Pulmonary artery endothelial cell (primary cell): ENCODE measurements around the gene TBPL2. TPM values are rescaled to one million over a fixed set of nuclear protein-coding genes. Genes with fewer than 3 reads are reported as not detected.
A peak's percentile ranks its signal among the peaks of the same experiment; 100 is the strongest.
"Not testable (repeated sequence)": the region's sequence is repeated elsewhere in the genome, so short reads cannot be mapped to it uniquely, and the experiment has no call there.

Source experiments
- DNase-seq: peaks from one replicate; pipeline ENCODE4 v3.0.0-alpha.2; 2011; ENCODE audit warnings: low read depth, low spot score
- total RNA-seq: library from RNA; depleted of rRNA; stranded (reverse); fragments of >200 nt; gene quantifications from 2 replicates; pipeline ENCODE4 v1.2.3, GENCODE V29; 2014

TBPL2 gene
- total RNA-seq, 1 donor from 2014 or later, result not detected

DNA sequence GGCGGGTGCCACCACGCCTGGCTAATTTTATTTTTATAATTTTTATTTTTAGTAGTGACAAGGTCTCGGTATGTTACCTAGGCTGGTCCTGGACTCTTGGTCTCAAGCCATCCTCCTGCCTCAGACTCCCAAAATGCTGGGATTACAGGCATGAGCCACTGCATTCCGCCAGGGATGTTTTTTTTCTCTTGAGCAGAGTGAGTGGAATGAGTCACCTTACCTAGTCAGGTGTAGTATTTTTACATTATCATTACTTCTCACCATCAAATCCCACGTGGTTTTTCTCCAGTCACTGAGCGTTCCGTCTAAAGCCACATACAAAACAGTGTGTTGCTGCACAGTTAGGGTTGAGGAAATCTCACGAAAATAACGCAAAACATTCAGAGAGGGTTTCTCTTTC is 870 bp upstream of the TBPL2 start:
- DNase-seq, result no peak

DNA sequence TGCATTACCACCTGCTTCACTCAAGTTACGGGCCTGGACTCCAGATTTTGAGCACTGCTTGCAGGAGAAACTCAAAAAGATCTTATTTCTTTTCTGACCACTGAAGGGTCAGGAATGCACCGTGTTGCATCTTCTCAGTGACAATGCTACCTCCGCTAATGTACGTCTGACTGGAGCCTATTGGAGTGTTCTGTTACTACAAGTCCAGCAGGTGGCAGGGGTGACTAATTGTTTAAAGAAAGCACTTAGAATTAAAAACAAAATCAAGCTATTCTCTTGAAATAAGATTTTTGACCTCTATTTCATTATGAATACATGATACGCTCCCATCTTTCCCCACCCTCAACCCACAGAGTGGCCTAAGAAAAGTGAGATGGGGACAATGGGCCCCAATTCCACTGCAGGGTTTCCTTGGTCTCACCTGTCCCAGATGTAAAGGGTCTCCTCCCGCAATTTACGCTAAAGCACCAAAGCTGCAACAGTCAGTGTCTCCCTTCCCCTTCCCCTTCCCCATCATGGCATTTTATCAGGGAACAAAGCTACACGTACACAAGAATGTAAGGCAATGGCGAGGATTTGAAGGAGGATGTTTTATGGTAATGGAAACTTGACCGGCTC is 2.2 kb downstream of the TBPL2 start:
- DNase-seq, result no peak

DNA sequence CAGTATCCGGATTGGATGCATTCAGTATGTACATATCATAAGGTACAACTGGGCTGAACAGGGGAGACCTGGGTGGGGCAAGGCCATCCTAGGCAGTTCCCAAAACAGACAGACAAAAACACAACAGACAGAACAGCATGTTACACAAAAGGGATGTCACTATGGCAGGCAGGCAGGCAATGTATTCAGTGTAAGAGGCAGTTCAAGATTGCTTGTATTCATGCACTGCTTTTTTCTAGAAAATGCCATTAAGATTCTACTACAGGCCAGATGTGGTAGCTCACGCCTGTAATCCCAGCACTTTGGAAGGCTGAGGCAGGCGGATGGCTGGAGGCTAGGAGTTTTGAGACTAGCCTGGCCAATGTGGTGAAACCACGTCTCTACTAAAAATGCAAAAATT is 3.5 kb downstream of the TBPL2 start:
- no peak for DNase-seq

DNA sequence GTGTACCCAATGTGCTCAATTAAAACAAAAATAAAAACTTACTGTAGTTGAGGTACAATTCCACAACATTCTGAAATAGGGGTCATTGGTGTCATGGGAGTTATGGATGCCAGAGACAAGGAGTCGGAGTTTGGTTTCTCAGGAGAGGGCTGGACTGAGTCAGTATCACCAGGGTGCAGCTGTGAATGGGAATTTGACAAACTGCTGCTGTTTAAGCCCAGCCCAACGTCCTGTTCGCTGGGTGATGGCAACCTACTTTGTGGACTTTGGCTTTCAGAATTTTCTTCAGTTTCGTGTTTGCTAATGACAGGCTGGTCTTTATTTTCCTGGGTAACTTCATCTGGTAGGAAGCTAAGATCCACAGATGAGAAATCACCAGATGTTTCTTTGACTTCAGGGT is 3.9 kb downstream of the TBPL2 start:
- no peak for DNase-seq

DNA sequence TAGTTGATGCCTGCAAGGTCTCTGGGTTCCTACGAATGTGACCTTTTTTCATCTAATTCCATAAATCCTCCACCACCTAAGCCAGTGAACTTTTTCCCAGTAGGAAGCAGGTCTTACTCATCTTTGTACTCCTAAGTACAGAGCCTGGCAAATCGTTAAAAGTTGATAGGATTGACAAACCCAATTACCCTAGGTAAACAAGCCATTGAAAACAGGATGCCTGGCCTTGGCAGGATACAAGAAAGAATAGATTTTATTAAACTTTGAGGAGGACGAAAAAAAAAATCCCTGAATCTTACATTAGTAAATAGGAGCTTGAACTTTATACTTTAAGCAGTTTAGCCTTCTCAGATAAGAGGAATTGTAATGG is 5.6 kb downstream of the TBPL2 start:
- DNase-seq, result no peak

DNA sequence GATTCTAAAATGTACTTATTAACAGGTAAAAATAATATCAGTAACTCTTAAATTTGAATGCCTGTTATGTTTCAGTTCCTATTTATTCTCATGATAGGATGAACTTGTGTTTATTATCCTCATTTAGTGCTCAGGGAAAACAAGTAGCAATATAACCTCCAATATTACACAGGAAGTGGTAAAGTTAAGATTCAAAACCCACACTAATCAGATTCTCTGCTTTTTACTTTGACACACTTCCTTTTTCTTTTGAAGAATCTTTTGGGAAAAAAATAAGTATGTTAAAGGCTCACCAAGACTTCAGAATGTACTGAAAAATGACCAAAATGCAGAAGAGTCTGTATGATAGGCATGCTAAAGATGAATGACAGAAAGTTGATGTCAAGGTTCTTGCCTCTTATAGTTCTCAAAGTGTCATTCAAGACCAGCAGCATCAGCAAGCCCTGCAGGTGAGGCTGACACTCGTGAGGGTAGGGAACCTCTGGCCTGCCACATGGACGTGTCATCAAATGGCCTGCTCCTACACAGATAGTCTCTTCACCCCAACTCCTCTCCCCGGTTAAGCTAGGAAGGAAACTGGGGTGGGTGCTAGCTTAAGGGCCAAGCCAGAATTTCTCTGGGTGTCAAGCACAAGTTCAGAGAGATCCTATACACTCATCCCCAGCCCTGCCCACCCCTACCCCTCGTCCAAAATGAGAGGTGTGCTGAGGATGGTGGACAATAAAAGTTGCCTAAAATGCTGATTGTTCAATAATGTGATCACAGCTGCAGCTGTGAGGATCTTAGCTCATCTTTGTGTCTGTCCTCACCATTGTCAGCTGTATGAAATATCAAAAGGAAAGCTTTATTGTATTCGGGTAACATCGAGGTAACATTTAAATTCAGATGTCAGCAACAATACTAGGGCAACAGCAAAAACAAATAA is 6.3 kb downstream of the TBPL2 start:
- no peak for DNase-seq

DNA sequence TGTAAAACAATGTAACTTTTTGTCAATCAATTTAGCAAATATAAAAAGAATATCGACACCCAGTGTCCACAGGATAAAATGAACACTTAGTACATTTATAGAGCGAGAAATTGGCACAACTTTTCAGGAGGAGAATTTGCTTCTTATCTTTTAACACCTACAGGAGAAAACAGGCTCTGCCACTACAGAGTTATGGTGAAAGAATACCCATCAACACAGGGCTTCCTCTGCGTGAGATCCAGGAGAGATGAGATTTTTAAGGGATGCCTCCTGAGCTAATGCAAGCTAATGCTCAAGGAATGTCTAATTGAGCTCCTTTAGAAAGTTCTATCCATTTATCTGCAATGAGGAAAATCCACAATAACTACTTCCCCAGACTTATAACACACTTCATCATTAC is 7.8 kb downstream of the TBPL2 start:
- DNase-seq, result no peak

DNA sequence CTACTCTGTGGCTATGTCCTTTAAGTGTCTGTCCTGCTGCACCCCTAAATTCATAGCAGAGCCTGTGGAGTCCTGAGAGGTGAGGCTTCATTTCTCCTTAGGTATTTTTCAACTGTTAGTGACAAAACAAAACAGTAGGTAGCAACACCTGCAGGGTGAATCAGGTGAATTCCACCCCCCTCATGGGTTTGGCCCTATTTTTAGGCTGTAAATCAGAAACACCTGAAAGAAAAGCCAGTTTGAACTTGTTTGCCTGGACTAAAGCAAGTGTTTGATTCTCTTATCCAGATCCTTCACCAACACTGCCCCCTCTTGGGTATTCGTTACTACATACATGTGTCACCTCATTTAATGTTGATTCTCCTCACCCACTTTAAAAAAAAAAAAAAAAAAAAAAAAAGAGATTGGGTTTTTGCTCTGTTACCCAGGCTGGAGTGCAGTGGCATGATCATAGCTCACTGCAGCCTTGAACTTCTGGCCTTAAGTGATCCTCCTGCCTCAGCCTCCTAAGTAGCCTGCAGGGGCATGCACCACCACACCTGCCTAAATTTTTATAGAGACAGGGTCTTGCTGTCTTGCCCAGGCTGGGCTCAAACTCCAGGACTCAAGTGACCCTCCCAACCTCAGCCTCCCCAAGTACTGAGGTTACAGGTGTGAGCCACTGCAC is 10.3 kb downstream of the TBPL2 start:
- no peak for DNase-seq

DNA sequence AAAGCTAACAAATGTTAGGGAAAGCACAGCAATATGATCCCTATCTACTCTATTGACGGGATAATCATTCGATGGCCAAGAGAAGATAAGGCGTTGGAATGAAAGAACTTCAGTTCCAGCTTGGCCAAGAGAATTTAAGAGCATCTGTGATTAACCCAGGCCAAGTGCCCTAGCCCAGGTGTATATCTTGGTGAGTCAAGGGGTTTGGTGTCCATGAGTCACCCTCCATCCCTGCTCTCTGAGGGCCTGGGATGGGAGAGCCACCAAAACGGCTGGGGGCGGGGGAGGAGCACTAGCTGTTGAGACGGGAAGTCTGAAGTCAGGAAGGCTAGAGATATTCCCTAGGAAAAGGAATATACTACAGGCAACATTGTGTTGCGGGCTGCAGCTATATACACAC is 13.0 kb downstream of the TBPL2 start:
- DNase-seq, result no peak

DNA sequence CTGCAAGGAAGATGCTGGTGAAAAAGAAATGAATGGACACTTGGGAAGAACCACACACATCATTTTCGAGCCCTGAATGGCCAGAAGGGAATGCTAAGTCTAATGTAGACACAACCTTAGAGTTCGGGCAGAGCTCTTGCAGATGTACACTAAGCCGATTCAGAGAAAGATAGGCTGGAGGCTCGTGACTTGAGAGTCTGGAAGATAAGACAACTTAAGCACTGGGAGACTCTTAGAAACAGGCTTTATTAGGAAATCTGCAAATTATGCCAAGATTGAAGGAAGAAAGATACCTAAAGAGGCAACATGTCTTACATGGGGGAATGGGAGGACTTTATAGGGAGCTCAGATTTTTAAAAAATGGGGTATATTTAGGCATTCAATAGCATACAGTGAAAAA is 13.5 kb downstream of the TBPL2 start:
- no peak for DNase-seq

DNA sequence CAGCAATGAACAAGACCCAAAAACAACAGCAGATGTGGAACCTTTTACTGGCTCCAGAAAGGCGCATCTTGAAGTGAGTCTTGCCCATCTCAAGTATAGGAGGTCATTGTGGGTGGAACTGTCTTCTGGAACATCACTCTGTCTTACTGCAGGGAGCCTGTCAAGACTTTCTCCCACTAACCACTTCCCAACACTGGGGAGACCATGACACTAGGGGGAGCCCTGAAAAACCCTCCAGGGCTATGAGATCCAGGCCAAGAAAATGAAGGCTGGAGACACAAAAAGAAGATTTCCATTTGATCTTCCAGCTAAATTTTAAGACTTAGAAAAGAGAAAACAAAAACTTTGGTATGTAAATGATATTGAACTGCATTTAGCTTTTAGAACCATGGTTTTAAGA is 15.3 kb downstream of the TBPL2 start:
- DNase-seq, result no peak

DNA sequence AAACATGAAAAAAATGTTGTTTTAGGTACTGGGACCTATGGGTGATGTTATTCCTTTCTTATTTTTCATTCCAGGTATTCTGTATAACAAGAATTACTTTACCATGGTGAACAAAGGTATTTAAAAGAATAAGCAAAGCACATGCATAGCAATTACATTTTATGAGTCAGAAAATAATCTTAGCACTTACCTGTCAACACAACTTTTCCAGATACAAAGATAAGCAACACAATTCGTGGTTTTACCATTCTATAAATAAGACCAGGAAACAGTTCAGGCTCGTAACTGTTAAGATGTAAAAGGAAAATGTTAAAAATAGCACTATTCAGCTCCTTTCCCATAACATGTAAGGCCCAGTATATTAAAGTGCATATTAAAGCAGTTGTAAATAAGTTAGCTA is 16.4 kb downstream of the TBPL2 start:
- DNase-seq, result no peak

DNA sequence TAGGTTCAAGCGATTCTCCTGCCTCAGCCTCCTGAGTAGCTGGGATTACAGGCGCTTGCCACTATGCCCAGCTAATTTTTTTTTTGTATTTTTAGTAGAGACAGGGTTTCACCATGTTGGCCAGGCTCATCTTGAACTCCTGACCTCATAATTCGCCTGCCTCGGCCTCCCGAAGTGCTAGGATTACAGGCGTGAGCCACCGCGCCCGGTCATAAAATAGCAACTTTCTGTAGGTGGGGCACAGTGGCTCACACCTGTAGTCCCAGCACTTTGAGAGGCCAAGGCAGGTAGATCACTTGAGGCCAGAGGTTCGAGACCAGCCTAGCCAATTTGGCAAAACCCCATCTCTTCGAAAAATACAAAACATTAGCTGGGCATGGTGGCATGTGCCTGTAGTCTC is 18.1 kb downstream of the TBPL2 start:
- DNase-seq, result not testable (repeated sequence)

DNA sequence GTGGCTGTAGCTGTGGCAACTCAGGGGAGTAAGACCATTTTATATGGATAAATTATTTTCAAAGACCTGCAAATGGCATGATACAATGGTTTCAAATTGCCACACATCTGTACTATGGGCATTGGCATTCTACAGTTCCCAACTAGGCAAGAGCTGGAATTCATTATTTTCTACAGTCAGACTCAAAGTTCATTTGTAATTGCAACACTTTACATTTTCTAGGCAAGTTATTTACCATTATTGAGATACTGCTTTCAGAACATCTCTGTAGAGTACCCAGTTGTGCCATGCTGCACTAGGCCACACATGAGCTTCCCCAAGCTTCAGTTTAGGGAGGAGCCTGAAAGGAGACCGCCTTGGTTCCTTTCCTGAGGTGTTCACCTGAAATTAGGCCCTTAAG is 20.8 kb downstream of the TBPL2 start:
- DNase-seq, result no peak

DNA sequence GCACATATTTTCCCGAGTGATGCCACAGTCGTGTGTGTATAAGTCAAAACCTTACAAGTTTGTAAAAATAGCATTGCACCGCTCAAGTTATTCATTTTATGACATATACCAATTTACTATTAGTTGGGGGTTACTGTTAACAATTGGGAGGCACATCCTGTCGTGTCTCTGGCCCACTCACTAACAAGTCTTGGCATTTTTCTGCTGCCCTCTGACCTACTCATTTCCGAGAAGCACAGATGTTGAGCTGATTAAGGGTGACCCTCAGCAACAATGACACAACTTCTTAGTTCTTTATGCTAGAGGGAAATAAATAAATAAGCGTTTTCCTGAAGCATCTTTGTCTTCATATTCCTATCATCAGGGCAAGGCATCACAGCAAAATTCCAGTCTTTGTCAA is 22.0 kb downstream of the TBPL2 start:
- peak; percentile 88 for DNase-seq

DNA sequence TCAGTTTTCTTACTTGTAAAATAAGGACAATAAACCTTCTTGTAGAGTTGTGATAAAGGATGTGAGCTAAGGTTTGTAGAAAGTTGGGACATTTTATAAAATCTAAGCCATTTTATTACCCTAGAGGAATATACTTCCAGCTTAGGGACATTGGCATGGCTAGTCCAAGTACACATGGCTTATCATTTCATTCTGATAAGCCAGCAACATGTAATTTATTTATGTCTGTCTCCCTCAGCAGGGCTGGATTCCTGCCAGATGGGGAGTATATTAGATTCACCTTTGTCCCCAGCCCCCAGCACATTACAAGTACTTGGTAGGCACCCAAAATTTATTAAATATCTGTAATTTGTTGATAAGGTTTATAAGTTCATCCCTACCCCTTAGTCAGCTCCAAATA is 22.5 kb downstream of the TBPL2 start:
- no peak for DNase-seq

DNA sequence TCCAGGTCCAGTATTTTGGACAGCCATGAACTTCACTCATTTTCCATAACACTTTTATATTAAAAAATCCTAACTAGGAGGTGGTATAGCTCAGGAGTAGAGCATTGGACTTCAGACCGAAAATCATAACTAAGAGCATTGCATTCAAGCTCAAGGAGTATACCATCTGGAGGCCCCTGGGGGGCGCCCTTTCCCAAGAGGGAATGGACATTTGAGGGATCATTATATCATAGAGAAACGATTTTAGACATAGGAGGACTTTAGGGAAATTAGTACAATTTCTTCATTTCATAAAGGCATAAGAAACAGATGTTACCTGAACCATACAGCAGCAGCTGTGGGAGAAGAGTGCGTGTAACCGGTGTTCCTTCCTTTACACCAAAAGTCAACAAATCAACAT is 23.6 kb downstream of the TBPL2 start:
- no peak for DNase-seq

DNA sequence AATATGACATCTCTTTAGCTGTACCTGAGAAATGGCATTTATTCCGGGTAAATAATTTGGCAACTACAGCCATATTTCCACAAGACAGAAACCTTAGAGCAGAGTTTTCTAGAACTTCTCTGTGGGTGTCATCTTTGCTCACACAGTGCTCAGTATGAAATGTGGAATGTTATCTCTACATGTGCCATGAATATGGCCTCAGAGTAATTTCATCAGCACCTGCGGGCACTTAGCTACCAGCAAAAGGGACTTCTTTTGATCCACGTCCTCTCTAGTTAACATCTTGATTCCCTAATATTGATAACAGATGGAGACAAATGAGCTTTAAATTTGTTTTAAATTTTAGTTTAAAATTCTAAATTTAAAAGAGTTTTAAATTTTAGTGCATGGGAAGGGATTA is 25.9 kb downstream of the TBPL2 start:
- DNase-seq, result no peak

DNA sequence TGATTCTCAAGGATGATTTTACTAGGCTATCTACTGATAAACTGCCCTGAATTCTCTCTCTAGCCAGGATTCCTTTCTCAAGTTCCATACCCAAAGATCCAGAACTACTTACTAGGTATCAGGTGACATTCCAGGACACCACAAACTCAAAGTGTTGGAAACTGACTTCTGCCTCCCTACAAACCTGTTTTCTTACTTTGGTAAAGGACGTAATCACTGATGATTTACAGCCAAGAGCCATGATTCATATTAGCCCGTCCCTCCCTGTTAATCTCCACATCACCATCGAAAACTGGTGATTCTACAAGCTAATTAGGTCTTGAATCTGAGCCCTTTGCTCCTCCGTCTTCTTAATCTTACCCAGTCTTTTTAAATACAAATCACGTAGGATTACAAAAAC is 27.7 kb downstream of the TBPL2 start:
- no peak for DNase-seq

DNA sequence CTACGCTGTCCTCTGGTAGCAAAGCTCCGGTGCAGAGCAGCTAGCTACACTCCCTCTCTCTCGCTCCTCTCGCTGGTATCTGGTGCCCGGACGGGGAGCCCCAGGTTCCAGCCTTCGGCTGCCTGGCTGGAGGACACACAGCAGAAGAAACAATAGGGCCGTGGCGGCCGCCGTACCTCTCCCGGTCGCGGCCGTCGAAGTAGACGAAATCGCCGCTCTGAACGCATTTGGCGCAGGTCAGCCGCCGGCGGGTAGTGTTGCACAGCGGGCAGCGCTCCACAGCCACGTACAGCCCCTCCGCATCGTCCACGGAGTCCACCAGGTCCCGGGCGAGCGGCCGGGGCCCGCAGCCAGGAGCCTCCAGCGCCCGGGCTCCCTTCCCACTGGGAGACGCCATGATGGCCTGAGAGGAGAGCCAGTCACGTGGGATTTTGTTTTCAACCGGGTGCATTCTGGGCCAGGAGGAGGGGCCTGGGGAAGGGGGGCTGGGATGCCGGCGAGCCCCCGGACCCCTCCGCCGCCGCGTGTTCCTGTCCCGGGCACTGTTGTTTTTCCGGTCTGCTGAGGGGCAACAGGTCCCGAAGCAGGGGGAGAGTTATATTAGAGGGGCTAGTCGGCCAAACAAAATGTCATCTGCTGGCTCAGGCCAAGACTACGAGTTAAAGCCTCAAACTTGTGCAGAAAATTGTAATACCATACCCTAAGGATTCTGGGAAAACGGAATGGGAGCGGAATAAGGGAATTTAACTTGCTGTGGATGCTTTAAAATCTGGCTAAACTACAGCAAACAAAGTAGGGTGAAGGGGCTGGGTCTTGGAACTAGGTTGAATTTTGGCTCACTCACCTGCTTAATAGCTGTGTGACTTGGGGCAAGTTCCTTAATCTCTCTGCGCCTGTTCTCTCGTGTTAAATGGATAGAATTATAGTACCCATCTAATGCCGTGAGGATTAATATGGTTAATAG is 28.7 kb downstream of the TBPL2 start, which contains the start of gene ATG14:
ATG14 (minus strand) TSS at position 405 of the 964 bp plus-strand sequence; CDS start at position 397, 8 bp downstream.
- DNase-seq, result no peak

DNA sequence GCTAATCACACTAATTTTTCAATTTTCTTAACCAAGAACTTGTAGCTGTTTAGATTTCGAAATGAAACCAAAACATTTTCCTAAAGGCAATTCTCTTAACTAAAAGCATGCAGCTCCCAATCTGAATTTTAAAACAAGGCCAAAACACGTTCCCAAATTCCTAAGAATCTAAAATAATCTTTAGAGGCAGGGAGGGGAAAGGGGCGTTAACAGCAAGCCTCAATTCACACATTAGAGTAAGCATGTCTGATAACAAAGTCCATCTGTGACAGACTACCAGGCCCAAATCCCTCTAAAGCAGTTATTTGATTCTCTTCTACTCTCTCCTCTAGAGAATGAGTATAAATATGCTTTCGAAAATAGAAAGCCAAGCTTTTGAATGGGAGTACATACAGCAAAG is 29.5 kb downstream of the TBPL2 start:
- DNase-seq, result no peak
